Measurements from ENCODE around the gene DOCK2. TPM values are rescaled to one million over a fixed set of nuclear protein-coding genes. Genes with fewer than 3 reads are reported as not detected.
A peak's percentile ranks its signal among the peaks of the same experiment; 100 is the strongest.

DOCK2 gene
- total RNA-seq, 1 donor: 6.2 TPM

DNA sequence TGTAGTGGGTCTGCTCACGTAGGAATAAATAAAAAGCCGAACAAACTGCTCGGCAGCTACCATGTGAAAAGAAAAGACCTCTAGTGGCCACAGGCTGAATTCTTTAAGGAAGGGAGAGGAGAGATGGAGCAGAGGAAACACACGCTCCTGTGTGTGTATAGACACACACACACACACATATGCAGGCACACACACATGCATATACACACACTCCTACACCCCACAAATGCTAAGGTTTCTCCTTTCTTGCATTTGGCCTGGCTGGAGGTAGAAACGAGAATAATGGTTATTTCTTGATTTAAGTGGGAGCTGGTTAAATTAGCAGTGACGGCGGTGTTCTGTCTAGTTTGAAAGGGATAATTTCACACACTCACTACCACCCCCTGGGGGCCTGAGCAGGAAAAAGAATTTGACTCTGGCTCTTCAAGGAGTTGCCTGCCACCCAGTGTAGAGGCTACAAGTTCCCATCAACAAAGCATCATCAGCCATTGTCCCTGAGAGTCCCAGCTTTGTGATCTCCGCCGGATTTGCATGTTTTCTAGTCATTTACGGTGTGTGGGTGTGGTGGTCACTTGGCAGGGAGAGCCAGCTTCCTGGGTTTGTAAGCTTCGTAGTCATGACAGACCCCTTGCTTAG, 343.5 kb downstream of the DOCK2 start, which contains the start of gene INSYN2B:
Gene INSYN2B (minus strand): TSS at position 78 of the 636 bp plus-strand sequence. CDS start 96,597 bp downstream, outside the sequence.
- Histone ChIP-seq H2AFZ (ENCODE audit: low read length) (peak within 1 kb of the TSS; percentile 91), H3K27ac (ENCODE audit: low read depth, low read length) (peak within 1 kb of the TSS; percentile 78), H3K9me3 (ENCODE audit: low read depth, low read length) (no peaks in the 10 kb centered on the region), H3K4me2 (ENCODE audit: insufficient read depth, low read length) (peak within 1 kb of the TSS; percentile 97), H3K79me2 (ENCODE audit: insufficient read depth, low read length) (peaks cover 30% of the 10 kb centered on the region), H3K36me3 (ENCODE audit: insufficient read depth, low read length) (no peaks in the 10 kb centered on the region), H3K27me3 (ENCODE audit: insufficient read depth, low read length) (no peaks in the 10 kb centered on the region), H4K20me1 (ENCODE audit: insufficient read depth, low read length) (no peaks in the 10 kb centered on the region), H3K4me3 (ENCODE audit: insufficient read depth, low read length) (peak within 1 kb of the TSS; percentile 79), H3K4me1 (ENCODE audit: insufficient read depth, low read length) (peaks cover 42% of the 10 kb centered on the region)
- peak; percentile 81 for DNase-seq (ENCODE audit: insufficient read length, low spot score, missing footprints)
- TF ChIP-seq CTCF (IDR thresholded peaks at IDR 0.05; ENCODE audit: extremely low read depth, low read depth, low read length): peak; percentile 89

DNA sequence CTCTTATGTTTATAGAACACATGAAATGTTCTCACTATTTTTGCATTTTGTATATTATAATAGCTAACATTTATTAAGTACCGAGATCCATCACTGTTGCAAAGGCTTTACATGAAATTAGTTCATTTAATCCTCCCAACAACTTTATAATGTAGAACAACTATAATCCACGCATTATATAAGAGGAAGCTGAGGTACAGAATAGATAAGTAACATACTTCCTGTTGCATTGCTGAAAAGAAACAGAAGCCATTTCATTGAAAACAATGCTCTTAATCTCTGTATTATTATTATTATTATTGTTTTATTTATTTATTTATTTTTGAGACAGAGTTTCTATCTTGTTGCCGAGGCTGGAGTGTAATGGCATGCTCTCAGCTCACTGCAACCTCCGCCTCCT, 351.1 kb downstream of the DOCK2 start:
- Histone ChIP-seq H3K36me3 (ENCODE audit: insufficient read depth, low read length) (no peaks in the 10 kb centered on the region), H3K9me3 (ENCODE audit: low read depth, low read length) (no peaks in the 10 kb centered on the region), H3K4me1 (ENCODE audit: insufficient read depth, low read length) (peaks cover 4% of the 10 kb centered on the region), H3K79me2 (ENCODE audit: insufficient read depth, low read length) (no peaks in the 10 kb centered on the region), H3K4me2 (ENCODE audit: insufficient read depth, low read length) (no peak overlapping the region), H4K20me1 (ENCODE audit: insufficient read depth, low read length) (no peaks in the 10 kb centered on the region), H3K27me3 (ENCODE audit: insufficient read depth, low read length) (no peaks in the 10 kb centered on the region), H3K27ac (ENCODE audit: low read depth, low read length) (no peak overlapping the region), H3K4me3 (ENCODE audit: insufficient read depth, low read length) (no peak overlapping the region), H2AFZ (ENCODE audit: low read length) (no peak overlapping the region)
- no peak for TF ChIP-seq CTCF (IDR thresholded peaks at IDR 0.05; ENCODE audit: extremely low read depth, low read depth, low read length)
- DNase-seq (ENCODE audit: insufficient read length, low spot score, missing footprints): no peak

DNA sequence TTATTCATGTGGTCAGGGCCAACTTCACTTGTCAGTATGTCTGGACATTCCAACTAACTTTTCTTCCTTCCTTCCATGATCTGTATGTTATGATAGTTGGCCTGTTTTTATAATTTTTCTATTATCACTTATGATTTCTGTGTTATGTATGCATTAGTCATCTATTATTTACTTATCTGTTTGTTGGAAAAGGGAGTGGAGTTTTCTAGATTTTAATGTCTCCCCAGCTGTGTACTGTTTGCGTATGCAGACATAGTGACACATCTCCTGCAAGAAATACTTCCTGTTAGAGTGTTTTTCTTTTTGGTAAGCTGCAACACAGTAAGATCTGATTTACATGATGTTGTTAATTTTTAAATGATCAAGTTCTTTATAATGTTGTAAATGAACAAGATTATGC, 351.9 kb downstream of the DOCK2 start:
- TF ChIP-seq CTCF (IDR thresholded peaks at IDR 0.05; ENCODE audit: extremely low read depth, low read depth, low read length): no peak
- Histone ChIP-seq H3K36me3 (ENCODE audit: insufficient read depth, low read length) (no peaks in the 10 kb centered on the region), H2AFZ (ENCODE audit: low read length) (no peak overlapping the region), H3K27me3 (ENCODE audit: insufficient read depth, low read length) (no peaks in the 10 kb centered on the region), H3K27ac (ENCODE audit: low read depth, low read length) (no peak overlapping the region), H4K20me1 (ENCODE audit: insufficient read depth, low read length) (no peaks in the 10 kb centered on the region), H3K4me1 (ENCODE audit: insufficient read depth, low read length) (peaks cover 4% of the 10 kb centered on the region), H3K4me3 (ENCODE audit: insufficient read depth, low read length) (no peak overlapping the region), H3K9me3 (ENCODE audit: low read depth, low read length) (no peaks in the 10 kb centered on the region), H3K4me2 (ENCODE audit: insufficient read depth, low read length) (no peak overlapping the region), H3K79me2 (ENCODE audit: insufficient read depth, low read length) (no peaks in the 10 kb centered on the region)
- DNase-seq (ENCODE audit: insufficient read length, low spot score, missing footprints): no peak

DNA sequence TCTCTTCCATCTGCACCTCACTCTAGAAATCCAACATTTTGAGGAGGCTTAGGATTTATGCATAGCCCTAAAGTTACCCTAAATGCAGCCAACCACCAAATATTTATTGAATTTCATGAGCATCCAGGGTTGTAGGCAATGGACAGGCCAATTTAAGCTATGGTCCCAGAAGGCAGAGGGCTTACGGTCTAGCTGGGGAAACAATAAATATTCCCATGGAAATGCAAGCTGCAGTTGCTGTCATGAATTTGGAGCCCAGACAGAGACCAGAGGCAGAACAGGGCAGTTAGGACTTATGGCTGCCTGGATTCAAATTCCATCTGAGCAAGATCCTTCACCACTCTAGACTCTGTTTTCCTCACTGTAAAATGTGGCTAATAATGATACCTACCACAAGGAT, 352.3 kb downstream of the DOCK2 start:
- H3K9me3 ChIP-seq (ENCODE audit: low read depth, low read length): no peaks in the 10 kb centered on the region
- H3K4me1 ChIP-seq (ENCODE audit: insufficient read depth, low read length): peaks cover 4% of the 10 kb centered on the region
- H4K20me1 ChIP-seq (ENCODE audit: insufficient read depth, low read length): no peaks in the 10 kb centered on the region
- TF ChIP-seq CTCF (IDR thresholded peaks at IDR 0.05; ENCODE audit: extremely low read depth, low read depth, low read length): no peak
- no peaks in the 10 kb centered on the region for H3K36me3 ChIP-seq (ENCODE audit: insufficient read depth, low read length)
- H3K4me3 ChIP-seq (ENCODE audit: insufficient read depth, low read length): no peak overlapping the region
- H2AFZ ChIP-seq (ENCODE audit: low read length): no peak overlapping the region
- no peak for DNase-seq (ENCODE audit: insufficient read length, low spot score, missing footprints)
- H3K27ac ChIP-seq (ENCODE audit: low read depth, low read length): no peak overlapping the region
- no peaks in the 10 kb centered on the region for H3K27me3 ChIP-seq (ENCODE audit: insufficient read depth, low read length)
- H3K79me2 ChIP-seq (ENCODE audit: insufficient read depth, low read length): no peaks in the 10 kb centered on the region
- H3K4me2 ChIP-seq (ENCODE audit: insufficient read depth, low read length): no peak overlapping the region
